ENCODE measurements around the gene ABHD10.

- TF ChIP-seq EZH2phosphoT487 (IDR thresholded peaks at IDR 0.05; ENCODE audit: low read length) (no peak), CTCF (IDR thresholded peaks at IDR 0.05; ENCODE audit: low read length) (no peak)
These were observed 49.0 kb downstream of the ABHD10 start for GRCh38 chr3:112027826-112028225.
